Amygdala (tissue), 56 donors: ENCODE results near the gene RAP1A.
"Not testable (repeated sequence)": the region's sequence is repeated elsewhere in the genome, so short reads cannot be mapped to it uniquely, and the experiment has no call there.

Experiments used
- DNase-seq, 56 donors: peaks; one replicate each; lab custom pipeline; 2025; lab: John Stamatoyannopoulos, UW

RAP1A gene

GRCh38 chr1:111625276-111625675, 5.7 kb downstream of the RAP1A start:
- DNase-seq, result no peak

DNA sequence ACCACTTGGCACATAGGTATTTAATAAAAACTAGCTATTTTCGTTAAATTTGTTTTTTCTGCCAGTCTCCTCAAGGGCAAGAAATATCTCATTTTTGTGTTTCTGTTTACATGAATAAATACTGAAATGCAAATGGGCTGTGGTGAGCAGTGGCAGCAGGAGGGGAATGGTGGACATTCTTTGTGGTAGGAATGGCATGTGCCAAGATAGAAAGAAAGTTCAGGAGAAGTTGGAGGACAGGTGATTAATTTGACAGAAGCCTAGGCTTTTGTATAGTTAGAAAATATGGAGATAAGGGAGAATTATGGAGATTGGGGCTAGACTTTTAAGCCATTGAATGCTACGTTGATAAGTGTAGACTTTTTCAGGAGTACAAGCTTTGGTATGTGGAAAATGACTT, 8.6 kb downstream of the RAP1A start:
- DNase-seq, result no peak

DNA sequence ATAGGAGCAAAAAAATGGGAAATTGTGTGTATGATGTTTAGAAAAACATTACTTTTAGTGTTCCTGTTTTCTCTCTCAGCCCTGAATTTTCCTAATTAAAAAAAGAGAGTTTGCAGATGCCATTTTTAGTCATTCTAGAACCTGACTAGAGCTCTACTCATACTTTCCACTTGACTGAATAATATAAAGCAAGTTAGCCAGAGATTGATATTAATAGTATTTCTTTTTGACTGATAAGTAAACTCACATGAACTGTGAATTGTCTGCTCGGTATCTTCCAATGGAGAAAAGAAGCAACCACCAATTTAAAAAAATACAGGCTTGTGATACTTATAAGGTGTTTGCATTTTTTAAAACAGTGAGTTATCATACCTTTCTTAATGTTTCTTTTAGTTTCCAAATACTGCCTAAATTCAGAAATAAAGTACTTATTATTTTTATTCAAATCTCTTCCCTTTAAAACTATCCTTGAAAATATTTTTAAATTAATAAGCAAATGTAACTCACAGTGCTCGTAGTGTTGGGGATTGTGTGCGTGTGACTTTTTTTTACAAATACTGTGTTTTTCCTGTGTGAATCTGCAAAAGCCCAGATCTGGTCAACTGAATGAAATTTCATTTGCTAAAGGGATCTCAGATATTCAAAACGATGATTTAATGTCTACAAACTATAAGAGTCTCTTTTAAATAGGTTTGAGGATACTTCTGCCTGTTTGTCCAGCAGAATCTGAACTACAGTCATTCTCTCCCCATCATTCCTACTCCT, 9.8 kb downstream of the RAP1A start:
- no peak for DNase-seq

GRCh38 chr1:111630567-111630966, 11.0 kb downstream of the RAP1A start:
- DNase-seq, result no peak

- DNase-seq, result no peak
Observed at GRCh38 chr1:111631502-111631901, 11.9 kb downstream of the RAP1A start.

GRCh38 chr1:111632771-111633170, 13.2 kb downstream of the RAP1A start:
- not testable (repeated sequence) for DNase-seq

DNA sequence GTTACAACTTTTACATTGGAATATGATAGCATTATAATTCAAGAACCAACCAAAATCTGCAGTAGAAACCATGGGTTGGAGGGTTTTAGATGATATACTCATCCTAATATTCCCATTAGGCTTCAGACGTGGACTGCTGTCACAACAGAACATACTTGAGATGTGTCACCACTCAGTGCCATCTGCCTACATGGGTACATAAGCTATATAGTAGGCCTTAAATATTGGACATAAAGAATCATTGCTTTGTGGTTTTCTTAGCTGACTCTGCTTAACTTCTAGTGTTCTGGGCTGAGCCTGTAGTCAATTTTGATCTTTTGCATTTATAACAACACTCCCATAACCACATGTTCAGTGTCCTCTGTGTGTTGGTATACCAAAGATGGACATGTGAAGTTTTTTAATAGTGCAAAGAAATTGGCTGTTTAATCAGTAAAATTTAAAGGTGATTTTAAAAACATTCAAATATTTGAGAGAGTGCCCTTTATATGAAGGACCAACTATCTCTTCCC, 14.2 kb downstream of the RAP1A start:
- no peak for DNase-seq

DNA sequence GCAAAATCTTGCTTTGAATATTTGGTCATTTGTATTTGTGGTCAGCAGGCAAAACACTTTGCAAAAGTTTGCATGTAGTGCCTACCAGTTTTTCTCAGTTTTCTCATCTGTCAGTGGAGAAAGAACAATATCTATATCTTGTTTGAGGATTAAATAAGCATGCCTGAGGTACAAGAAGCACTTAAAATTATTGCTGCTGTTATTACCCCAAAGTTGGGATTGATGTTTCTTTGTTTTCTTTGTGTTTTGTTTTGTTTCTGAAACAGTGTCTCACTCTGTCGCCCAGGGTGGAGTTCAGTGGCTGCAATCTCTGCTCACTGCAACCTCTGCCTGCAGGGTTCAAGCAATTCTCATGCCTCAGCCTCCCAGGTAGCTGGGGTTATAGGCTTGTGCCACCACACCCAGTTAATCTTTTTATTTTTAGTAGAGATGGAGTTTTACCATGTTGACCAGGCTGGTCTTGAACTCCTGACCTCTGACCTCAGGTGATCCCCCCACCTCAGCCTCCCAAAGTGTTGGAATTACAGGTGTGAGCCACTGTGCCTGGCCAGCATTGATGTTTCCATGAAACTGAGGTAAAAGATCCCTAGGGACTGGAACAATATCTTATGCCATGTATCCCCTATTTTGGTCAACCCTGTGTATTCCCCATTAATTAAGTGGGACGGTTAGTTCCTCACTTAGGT, 15.9 kb downstream of the RAP1A start:
- DNase-seq, result no peak

- DNase-seq, result no peak
Observed at GRCh38 chr1:111638320-111638719, 18.7 kb downstream of the RAP1A start.

- DNase-seq, result no peak
Observed at GRCh38 chr1:111639602-111640198, 20.1 kb downstream of the RAP1A start.

GRCh38 chr1:111643097-111643496, 23.5 kb downstream of the RAP1A start:
- DNase-seq, result no peak

- DNase-seq, result no peak
Observed at GRCh38 chr1:111643696-111644095, 24.1 kb downstream of the RAP1A start.

DNA sequence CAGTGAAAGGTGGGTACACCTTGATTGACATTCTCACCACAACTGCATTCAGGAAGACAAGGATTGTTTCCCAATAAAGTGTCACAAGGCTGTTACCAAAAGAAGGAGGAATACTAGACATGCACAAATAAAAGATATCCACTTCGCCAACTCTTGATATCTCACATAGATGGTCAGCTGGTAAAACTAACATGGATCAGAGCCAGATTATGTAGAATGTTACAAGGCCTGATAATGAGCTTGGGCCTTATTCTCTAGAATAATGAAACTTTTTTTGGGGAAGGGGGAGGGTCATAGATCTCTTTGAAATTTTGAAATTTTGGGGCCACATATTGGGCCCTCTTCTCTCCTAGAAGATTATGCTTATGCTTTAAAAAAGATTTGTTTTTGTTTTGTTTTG, 24.9 kb downstream of the RAP1A start:
- DNase-seq, result no peak

DNA sequence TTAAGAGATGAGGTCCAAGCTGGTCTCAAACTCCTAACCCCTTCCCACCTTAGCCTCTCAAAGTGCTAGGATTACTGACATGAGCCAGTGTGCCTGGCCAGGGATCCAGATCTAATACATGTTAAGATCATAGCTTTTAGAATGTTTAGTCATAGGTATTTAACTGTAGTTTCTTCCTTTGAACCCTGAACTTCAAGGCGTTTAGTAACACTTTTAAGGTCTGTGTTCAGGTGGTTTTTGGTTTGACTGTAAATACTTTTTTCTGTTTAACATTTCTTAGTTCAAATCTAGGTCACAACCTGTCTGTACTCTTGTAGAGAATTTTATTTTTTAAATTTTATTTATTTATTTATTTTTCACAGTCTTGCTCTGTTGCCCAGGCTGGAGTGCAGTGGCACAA, 28.1 kb downstream of the RAP1A start:
- no peak for DNase-seq

DNA sequence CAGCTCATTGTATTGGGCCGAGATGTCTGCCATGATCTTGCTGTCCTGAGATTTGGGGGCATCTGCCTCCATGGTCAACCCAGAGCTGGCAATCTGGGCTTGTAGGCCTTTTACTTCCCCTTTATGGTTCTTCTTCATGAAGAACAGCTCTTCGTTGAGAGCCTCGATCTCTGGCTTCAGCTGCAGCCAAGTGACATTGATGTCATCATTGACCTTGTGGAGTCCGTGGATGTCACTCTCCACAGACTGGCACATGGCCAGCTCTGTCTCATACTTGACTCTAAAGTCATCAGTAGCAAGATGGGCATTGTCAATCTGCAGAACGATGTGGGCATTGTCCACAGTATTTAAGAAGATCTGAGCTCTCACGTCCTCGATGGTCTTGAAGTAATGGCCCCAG, 29.2 kb downstream of the RAP1A start:
- DNase-seq, result peak in 10 of 56 donors; percentile 3 to 71 (median 8)

DNA sequence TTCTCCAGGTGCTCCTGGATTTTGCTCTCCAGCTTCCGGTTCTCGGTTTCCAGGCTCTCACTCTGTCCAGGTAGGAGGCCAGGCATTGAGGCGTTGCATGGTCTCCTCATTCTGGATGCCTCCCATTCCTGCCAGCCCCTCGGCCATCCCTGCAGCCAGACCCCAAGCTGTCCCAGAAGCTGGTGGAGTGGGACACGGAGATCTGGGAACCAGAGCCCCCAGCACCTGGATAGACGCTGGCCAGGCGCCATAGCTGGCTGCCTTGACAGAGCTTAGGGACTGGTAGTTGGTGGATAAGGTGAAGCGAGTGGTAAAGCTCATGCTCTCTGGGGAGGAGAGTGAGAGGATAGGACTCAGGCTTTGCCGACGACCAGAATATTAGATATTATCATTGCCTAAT, 29.6 kb downstream of the RAP1A start:
- no peak for DNase-seq

GRCh38 chr1:111649648-111650047, 30.1 kb downstream of the RAP1A start:
- no peak for DNase-seq

DNA sequence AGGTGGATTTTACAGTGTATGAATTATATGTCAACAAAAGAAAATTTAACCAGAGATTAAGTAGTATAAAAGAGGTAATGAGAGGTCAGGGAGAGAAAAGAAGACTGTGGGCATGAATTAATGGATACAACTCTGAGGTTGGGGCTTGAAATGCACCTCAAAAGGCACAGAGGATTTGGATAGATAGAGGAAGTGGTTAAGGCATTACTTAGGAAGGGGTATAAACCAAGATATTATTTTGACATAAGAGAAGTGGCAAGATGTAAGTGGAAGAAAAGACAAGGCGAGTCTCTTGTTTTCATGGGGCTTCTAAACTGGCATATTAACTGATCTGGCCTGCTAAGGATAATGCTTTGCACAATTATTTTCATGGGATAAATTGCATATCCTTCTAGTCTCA, 34.1 kb downstream of the RAP1A start:
- DNase-seq, result no peak

DNA sequence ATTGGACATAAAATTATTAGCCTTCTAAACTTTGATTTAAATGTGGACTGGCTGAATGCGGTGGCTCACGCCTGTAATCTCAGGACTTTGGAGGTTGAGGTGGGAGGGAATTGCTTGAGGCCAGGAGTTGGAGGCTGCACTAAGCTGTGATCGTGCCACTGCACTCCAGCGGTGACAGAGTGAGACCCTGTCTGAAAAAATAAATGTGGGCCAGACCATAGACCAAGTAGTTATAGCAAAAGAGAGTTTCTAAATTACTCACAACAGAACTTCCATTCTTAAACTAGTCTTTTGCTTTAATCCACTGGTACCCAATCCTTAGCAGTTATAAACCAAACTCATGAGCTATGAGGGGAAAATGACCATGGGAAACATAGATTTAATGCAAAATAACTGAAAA, 35.2 kb downstream of the RAP1A start:
- DNase-seq, result no peak

DNA sequence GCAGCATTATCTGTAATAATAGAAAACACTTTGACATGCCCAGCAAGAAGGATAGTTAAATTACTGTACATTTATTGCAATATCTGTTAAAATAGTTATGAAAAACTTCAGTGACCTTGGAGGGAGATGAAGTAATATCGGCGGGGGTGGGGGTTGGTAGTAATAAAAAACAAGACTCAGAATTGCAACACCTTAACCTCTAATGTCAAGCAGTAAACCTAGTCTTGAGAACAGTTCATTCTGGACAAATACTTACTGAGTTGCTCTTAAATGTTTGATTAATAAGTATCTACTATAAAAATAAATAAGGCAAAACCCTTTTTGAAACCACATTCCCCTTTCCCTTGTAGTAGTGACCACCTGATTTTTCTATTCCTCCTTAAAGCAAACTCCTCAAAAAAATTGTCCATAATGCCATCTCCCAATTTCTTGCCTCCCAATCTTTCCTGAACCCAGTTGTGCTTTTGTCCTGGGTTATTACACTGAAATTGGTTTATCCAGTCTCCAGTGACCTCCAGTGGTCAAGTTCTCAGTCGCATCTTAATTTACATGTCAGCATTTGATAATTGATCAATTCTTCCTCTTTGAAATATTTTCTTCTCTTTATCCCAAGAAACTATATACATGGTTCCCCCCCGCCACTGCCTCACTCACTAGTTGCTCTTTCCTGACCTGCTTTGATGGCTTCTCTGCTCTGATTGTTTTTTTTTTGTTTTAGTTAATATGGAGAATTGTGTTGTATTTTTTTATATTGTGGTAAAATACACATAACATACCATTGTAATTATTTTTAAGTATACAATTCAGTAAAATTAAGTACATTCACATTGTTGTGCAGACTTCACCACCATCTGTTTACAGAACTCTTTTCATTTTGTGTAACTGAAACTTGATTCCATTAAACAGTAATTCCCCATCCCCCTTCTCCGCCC, 36.8 kb downstream of the RAP1A start:
- DNase-seq, result peak in 9 of 56 donors; percentile 2 to 71 (median 10)

GRCh38 chr1:111658622-111659021, 39.0 kb downstream of the RAP1A start:
- DNase-seq, result no peak
